Lower lobe of right lung (tissue), 2 donors: Measurements from ENCODE around the gene DMAC2. TPM values are rescaled to one million over a fixed set of nuclear protein-coding genes. Genes with fewer than 3 reads are reported as not detected.

Source experiments
- ATAC-seq, 2 donors: fragments of 200-7000 bp; cut with Tn5 transposase; one replicate each; pipeline ENCODE4 v1.9.1; 2020 to 2022; ENCODE audit warnings: mild to moderate bottlenecking in 2 of 2, moderate library complexity in 2 of 2
- DNase-seq: peaks from one replicate; pipeline ENCODE4 v3.0.0-alpha.2; 2020
- H3K27ac ChIP-seq: fragments of 200-600 bp; one replicate; pipeline ENCODE4 v1.8.0; 2022
- H3K27me3 ChIP-seq: fragments of 200-600 bp; one replicate; pipeline ENCODE4 v1.8.0; 2022; ENCODE audit warnings: low read depth
- H3K36me3 ChIP-seq: fragments of 200-600 bp; one replicate; pipeline ENCODE4 v1.8.0; 2022; ENCODE audit warnings: mild to moderate bottlenecking
- H3K4me1 ChIP-seq: fragments of 200-600 bp; one replicate; pipeline ENCODE4 v1.8.0; 2022
- H3K4me3 ChIP-seq: fragments of 200-600 bp; one replicate; pipeline ENCODE4 v1.8.0; 2022; ENCODE audit warnings: mild to moderate bottlenecking
- H3K9me3 ChIP-seq: fragments of 200-600 bp; one replicate; pipeline ENCODE4 v1.8.0; 2022
- CTCF ChIP-seq: fragments of 200-600 bp; IDR thresholded peaks from one replicate; pipeline ENCODE4 v1.8.0; 2022; ENCODE audit warnings: antibody characterized with exemption, mild to moderate bottlenecking
- intact Hi-C: fragments of 100-400 bp; cut with DNase I; formaldehyde crosslinking; loops from one replicate; pipeline ENCODE4 v1.11.0; 2022
- total RNA-seq: library from RNA; stranded (reverse); fragmentation: NEBNext Ultra II Directional; extraction: Animal tissue kit (Norgen Biotek cat#: 25700); gene quantifications from one replicate; pipeline ENCODE4 v1.2.1, GENCODE V29; 2021
- donor health status: DM: no; HTN: yes; CAD: no; lungs with severe emphysema.

DMAC2 gene
- total RNA-seq, 1 donor from 2014 or later, result 57.7 TPM

DNA sequence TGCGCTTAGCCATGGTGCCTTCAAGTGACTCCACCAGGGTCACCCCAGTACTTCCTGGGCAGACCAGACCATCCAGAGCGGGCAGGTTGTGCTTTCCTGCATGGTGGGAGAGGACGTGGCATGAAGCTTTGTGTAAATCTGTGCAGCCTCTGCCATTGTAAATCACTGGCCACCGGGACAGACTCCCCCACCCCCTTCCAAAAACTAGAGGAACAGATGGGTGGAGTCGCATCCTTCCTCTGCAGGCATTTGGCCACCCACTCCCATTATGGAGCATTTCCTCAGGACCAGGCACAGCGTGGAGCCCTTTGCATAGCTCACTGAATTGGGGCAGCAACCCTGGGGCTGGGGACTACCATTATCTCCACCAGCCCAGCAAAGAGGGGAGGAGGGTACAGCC, 33.9 kb downstream of the DMAC2 start:
- Histone ChIP-seq H3K4me3 (no peak overlapping the region), H3K9me3 (no peaks in the 10 kb centered on the region), H3K27me3 (no peaks in the 10 kb centered on the region), H3K27ac (peak overlapping the region; percentile 54), H3K36me3 (peaks cover 22% of the 10 kb centered on the region), H3K4me1 (peaks cover 76% of the 10 kb centered on the region)
- intact Hi-C loops, result no loop called here
- TF ChIP-seq CTCF, result no peak
- no peak for ATAC-seq
- no peak for DNase-seq

DNA sequence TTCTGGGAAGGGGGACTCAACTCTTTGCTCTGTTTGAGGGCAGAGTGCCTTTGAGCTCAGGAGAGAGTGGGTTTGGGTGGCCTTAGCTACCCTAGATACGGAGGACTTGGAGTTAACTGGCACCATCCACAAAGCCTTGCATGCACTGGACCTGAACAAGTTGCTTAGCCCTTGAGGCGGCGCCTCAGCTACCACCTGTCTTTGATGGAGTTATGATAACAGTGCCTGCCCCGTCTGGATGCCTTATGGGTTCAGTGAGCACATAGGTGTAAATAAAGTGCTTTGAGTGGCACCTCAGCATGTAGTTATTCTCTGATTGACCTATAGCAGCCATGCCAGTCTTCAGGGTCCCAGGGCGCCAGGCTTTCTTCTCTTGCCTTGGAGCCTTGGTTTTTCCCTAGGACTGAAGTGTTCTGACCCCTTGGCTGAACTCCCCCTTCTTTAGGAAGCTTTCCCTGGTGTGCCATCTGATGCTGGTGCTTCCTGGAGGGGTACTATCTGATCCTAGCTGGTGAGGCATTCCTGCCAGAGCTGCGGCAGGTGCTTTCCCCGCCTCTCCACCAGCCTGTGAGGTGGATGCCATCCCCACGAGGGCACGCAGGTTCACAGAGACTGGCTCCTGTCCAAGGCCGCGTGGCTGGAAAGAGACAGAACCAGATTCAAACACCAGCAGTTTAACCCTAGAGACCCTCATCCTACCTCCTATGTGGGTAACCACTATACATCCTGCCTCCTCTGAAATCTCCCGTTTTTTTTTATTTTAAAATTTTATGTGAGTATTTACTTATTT, 36.3 kb downstream of the DMAC2 start:
- Histone ChIP-seq H3K4me1 (peaks cover 67% of the 10 kb centered on the region), H3K36me3 (peaks cover 19% of the 10 kb centered on the region), H3K27me3 (no peaks in the 10 kb centered on the region), H3K27ac (no peak overlapping the region), H3K9me3 (no peaks in the 10 kb centered on the region), H3K4me3 (no peak overlapping the region)
- ATAC-seq (no peak), DNase-seq (no peak)
- TF ChIP-seq CTCF, result no peak
- intact Hi-C loops, result no loop called here

DNA sequence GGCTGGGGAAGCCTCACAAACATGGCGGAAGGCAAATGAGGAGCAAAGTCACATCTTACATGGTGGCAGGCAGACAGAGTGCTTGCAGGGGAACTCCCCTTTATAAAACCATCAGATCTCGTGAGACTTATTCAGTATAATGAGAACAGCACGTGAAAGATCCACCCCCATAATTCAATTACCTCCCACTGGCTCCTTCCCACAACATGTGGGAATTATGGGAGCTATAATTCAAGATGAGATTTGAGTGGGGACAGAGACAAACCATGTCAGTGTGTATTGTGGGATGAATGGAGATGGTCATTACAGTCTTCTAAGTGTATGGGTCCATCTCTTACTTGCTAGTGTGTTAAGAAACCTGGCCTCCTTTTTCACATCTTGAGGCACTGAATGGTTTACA, 37.7 kb downstream of the DMAC2 start:
- intact Hi-C loops, result no loop called here
- H3K36me3 ChIP-seq, result peaks cover 19% of the 10 kb centered on the region
- peaks cover 57% of the 10 kb centered on the region for H3K4me1 ChIP-seq
- H3K27me3 ChIP-seq, result no peaks in the 10 kb centered on the region
- no peak overlapping the region for H3K4me3 ChIP-seq
- H3K27ac ChIP-seq, result peak overlapping the region; percentile 24
- no peak for TF ChIP-seq CTCF
- ATAC-seq (no peak), DNase-seq (no peak)
- H3K9me3 ChIP-seq, result no peaks in the 10 kb centered on the region

DNA sequence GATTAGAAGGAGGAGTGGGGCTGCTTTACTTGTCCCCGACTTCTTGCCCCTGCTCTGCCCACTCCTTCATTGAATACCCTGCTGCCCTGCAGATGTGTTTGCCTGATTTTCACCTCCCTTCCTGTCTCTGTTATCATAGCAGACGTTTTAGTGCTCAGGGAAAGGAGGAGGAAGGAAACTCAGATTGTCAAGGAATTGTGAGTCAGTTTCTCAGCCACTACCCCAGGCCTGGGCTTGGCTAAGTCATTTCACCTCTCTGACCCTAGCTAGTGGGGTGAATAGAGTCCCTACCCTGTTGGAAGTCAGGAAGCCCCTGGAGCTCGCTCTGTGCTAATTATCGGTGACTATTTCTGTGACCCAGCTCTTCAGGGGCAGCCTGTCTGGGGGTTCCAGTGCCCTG, 38.2 kb downstream of the DMAC2 start:
- no peaks in the 10 kb centered on the region for H3K9me3 ChIP-seq
- H3K27ac ChIP-seq, result peak overlapping the region; percentile 24
- H3K36me3 ChIP-seq, result peaks cover 19% of the 10 kb centered on the region
- TF ChIP-seq CTCF, result no peak
- ATAC-seq (no peak), DNase-seq (no peak)
- no peaks in the 10 kb centered on the region for H3K27me3 ChIP-seq
- H3K4me3 ChIP-seq, result no peak overlapping the region
- peaks cover 57% of the 10 kb centered on the region for H3K4me1 ChIP-seq
- intact Hi-C loops, result no loop called here

GRCh38 chr19:41399525-41399924, 40.2 kb downstream of the DMAC2 start:
- H3K4me1 ChIP-seq, result peaks cover 46% of the 10 kb centered on the region

More at GRCh38 chr19:41399525-41399924, 40.2 kb downstream of the DMAC2 start:
- Histone ChIP-seq H3K36me3 (peaks cover 19% of the 10 kb centered on the region), H3K9me3 (no peaks in the 10 kb centered on the region), H3K27ac (no peak overlapping the region), H3K4me3 (no peak overlapping the region), H3K27me3 (no peaks in the 10 kb centered on the region)
- intact Hi-C loops, result no loop called here
- no peak for TF ChIP-seq CTCF
- DNase-seq, result no peak
- ATAC-seq, result no peak
